ENCODE data around the gene ZBTB46. TPM values are rescaled to one million over a fixed set of nuclear protein-coding genes. Genes with fewer than 3 reads are reported as not detected.

ZBTB46 gene
- total RNA-seq, 2 experiments from 2014 or later, result 0.10 TPM; not detected in 1

- ChIA-PET POLR2A (no interaction called here), CTCF (no interaction called here)
- peaks cover 24% of the 10 kb centered on the region for H3K27me3 Mint-ChIP-seq (ENCODE audit: low read depth)
- H3K4me1 Mint-ChIP-seq (ENCODE audit: low read depth), result peaks cover 12% of the 10 kb centered on the region
- no peak for DNase-seq
- no peak for ATAC-seq
- no peaks in the 10 kb centered on the region for H3K36me3 Mint-ChIP-seq (ENCODE audit: low read depth)
- no peak overlapping the region for H3K4me3 Mint-ChIP-seq
- H3K27ac Mint-ChIP-seq, result no peak overlapping the region
- no peaks in the 10 kb centered on the region for H3K9me3 Mint-ChIP-seq (ENCODE audit: insufficient read depth)
These were observed 2.9 kb upstream of the ZBTB46 start for GRCh38 chr20:63833776-63834490.

GRCh38 chr20:63831993-63832686, 1.1 kb upstream of the ZBTB46 start:
- POLR2A ChIA-PET, result no interaction called here

GRCh38 chr20:63831646-63831992, 555 bp upstream of the ZBTB46 start:
- peak; percentile 10 for ATAC-seq

More at GRCh38 chr20:63831993-63832686, 1.1 kb upstream of the ZBTB46 start:
- Mint-ChIP-seq H3K4me1 (ENCODE audit: low read depth) (peaks cover 6% of the 10 kb centered on the region), H3K27ac (no peak overlapping the region), H3K36me3 (ENCODE audit: low read depth) (no peaks in the 10 kb centered on the region), H3K9me3 (ENCODE audit: insufficient read depth) (no peaks in the 10 kb centered on the region), H3K27me3 (ENCODE audit: low read depth) (peaks cover 36% of the 10 kb centered on the region), H3K4me3 (peak overlapping the region; percentile 38)
- DNase-seq (no peak), ATAC-seq (peak; percentile 17)
- CTCF ChIA-PET, result no interaction called here

DNA sequence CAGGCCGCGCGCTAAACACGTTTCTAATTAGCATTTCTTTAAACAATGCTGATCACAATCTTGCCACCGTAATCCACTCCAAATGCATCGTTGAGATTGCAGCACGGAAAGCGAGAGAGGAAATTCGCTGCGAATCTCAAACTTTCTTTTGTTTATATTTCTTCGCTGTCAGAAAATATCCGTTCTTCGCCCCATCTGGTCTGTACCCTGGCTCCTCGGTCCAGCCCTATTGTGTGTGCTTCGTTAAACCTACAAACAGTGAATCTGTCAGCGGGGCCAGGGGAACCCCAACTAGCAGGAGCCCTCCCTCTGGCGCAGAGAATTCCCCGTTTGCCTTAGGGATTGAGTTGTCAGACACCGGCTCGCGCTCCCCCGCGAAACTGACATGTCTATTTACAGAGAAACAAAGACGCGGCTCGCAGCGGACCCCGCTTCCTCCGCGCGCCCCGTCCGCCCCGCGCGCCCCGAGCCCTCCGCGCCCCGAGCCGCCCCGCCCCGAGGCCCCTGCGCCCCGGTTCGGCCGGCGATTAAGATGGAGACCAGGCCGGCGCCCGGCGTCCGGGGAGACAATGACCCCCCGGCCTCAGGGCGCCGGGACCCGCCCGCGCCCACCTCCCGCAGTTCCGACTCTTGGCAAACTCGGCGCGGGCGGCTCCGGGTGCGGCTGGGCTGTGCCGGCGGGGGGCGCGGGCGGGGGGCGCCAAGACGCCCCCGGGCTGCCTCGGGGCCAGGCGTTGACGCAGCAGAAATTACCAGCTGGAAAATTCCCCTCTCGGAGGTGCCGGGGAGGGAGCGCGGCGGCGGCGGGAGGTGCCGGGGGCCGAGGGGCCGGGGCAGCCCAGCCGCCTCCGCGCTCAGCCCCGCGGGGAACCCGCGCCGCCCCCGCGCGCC, 874 bp downstream of the ZBTB46 start:
- ChIA-PET CTCF (interaction anchor here (1.4 kb wide), 1 partner anchor 44 kb away, joined by 3 read pairs; no protein-coding TSS in a partner anchor), POLR2A (interaction anchor here (0.7 kb wide), 1 partner anchor 478 kb away, joined by 3 read pairs; no protein-coding TSS in a partner anchor)
- Mint-ChIP-seq H3K36me3 (ENCODE audit: low read depth) (no peaks in the 10 kb centered on the region), H3K27me3 (ENCODE audit: low read depth) (peaks cover 51% of the 10 kb centered on the region), H3K9me3 (ENCODE audit: insufficient read depth) (no peaks in the 10 kb centered on the region), H3K4me1 (ENCODE audit: low read depth) (peaks cover 6% of the 10 kb centered on the region), H3K27ac (no peak overlapping the region), H3K4me3 (peak overlapping the region; percentile 68)
- peak; percentile 10 for ATAC-seq
- DNase-seq, result no peak

More at GRCh38 chr20:63831646-63831992, 555 bp upstream of the ZBTB46 start:
- H3K9me3 Mint-ChIP-seq (ENCODE audit: insufficient read depth), result no peaks in the 10 kb centered on the region
- H3K36me3 Mint-ChIP-seq (ENCODE audit: low read depth), result no peaks in the 10 kb centered on the region
- H3K27ac Mint-ChIP-seq, result no peak overlapping the region
- no peak overlapping the region for H3K4me3 Mint-ChIP-seq
- DNase-seq, result no peak
- POLR2A ChIA-PET, result no interaction called here
- peaks cover 41% of the 10 kb centered on the region for H3K27me3 Mint-ChIP-seq (ENCODE audit: low read depth)
- CTCF ChIA-PET, result no interaction called here
- peaks cover 6% of the 10 kb centered on the region for H3K4me1 Mint-ChIP-seq (ENCODE audit: low read depth)

GRCh38 chr20:63829603-63829944, 1.5 kb downstream of the ZBTB46 start:
- Mint-ChIP-seq H3K27ac (no peak overlapping the region), H3K9me3 (ENCODE audit: insufficient read depth) (no peaks in the 10 kb centered on the region), H3K36me3 (ENCODE audit: low read depth) (no peaks in the 10 kb centered on the region), H3K4me1 (ENCODE audit: low read depth) (peaks cover 6% of the 10 kb centered on the region), H3K4me3 (peak overlapping the region; percentile 68), H3K27me3 (ENCODE audit: low read depth) (peaks cover 51% of the 10 kb centered on the region)
- POLR2A ChIA-PET, result interaction anchor here (0.7 kb wide), 1 partner anchor 478 kb away, joined by 3 read pairs; no protein-coding TSS in a partner anchor
- no peak for DNase-seq
- CTCF ChIA-PET, result interaction anchor here (1.4 kb wide), 1 partner anchor 43 kb away, joined by 3 read pairs; no protein-coding TSS in a partner anchor
- ATAC-seq, result no peak

GRCh38 chr20:63828951-63829350, 2.1 kb downstream of the ZBTB46 start:
- Mint-ChIP-seq H3K4me1 (ENCODE audit: low read depth) (peaks cover 6% of the 10 kb centered on the region), H3K27me3 (ENCODE audit: low read depth) (peaks cover 47% of the 10 kb centered on the region), H3K4me3 (no peak overlapping the region), H3K9me3 (ENCODE audit: insufficient read depth) (no peaks in the 10 kb centered on the region), H3K27ac (no peak overlapping the region), H3K36me3 (ENCODE audit: low read depth) (no peaks in the 10 kb centered on the region)
- ChIA-PET CTCF (no interaction called here), POLR2A (no interaction called here)
- no peak for ATAC-seq
- no peak for DNase-seq

- Mint-ChIP-seq H3K4me1 (ENCODE audit: low read depth) (peaks cover 6% of the 10 kb centered on the region), H3K27ac (no peak overlapping the region), H3K36me3 (ENCODE audit: low read depth) (no peaks in the 10 kb centered on the region), H3K27me3 (ENCODE audit: low read depth) (peaks cover 44% of the 10 kb centered on the region), H3K9me3 (ENCODE audit: insufficient read depth) (no peaks in the 10 kb centered on the region), H3K4me3 (no peak overlapping the region)
- CTCF ChIA-PET, result no interaction called here
- ATAC-seq (no peak), DNase-seq (no peak)
- POLR2A ChIA-PET, result no interaction called here
These were observed 2.5 kb downstream of the ZBTB46 start for GRCh38 chr20:63828545-63828944.

- Mint-ChIP-seq H3K9me3 (ENCODE audit: insufficient read depth) (no peaks in the 10 kb centered on the region), H3K36me3 (ENCODE audit: low read depth) (no peaks in the 10 kb centered on the region), H3K27ac (no peak overlapping the region), H3K27me3 (ENCODE audit: low read depth) (peaks cover 42% of the 10 kb centered on the region), H3K4me3 (no peak overlapping the region), H3K4me1 (ENCODE audit: low read depth) (peaks cover 6% of the 10 kb centered on the region)
- ChIA-PET CTCF (no interaction called here), POLR2A (no interaction called here)
- DNase-seq (no peak), ATAC-seq (no peak)
These were observed 2.9 kb downstream of the ZBTB46 start for GRCh38 chr20:63828124-63828523.

- ChIA-PET CTCF (no interaction called here), POLR2A (no interaction called here)
- Mint-ChIP-seq H3K36me3 (ENCODE audit: low read depth) (no peaks in the 10 kb centered on the region), H3K27me3 (ENCODE audit: low read depth) (peaks cover 42% of the 10 kb centered on the region), H3K4me1 (ENCODE audit: low read depth) (peaks cover 6% of the 10 kb centered on the region), H3K9me3 (ENCODE audit: insufficient read depth) (no peaks in the 10 kb centered on the region), H3K4me3 (no peak overlapping the region), H3K27ac (no peak overlapping the region)
- DNase-seq (no peak), ATAC-seq (no peak)
These were observed 4.3 kb downstream of the ZBTB46 start for GRCh38 chr20:63826753-63827152.

GRCh38 chr20:63825331-63826118, 5.5 kb downstream of the ZBTB46 start:
- no peak for DNase-seq
- H3K9me3 Mint-ChIP-seq (ENCODE audit: insufficient read depth), result no peaks in the 10 kb centered on the region
- ChIA-PET POLR2A (no interaction called here), CTCF (no interaction called here)
- peaks cover 43% of the 10 kb centered on the region for H3K27me3 Mint-ChIP-seq (ENCODE audit: low read depth)
- H3K4me3 Mint-ChIP-seq, result no peak overlapping the region
- H3K27ac Mint-ChIP-seq, result no peak overlapping the region
- no peaks in the 10 kb centered on the region for H3K36me3 Mint-ChIP-seq (ENCODE audit: low read depth)
- ATAC-seq, result no peak
- H3K4me1 Mint-ChIP-seq (ENCODE audit: low read depth), result peaks cover 6% of the 10 kb centered on the region

DNA sequence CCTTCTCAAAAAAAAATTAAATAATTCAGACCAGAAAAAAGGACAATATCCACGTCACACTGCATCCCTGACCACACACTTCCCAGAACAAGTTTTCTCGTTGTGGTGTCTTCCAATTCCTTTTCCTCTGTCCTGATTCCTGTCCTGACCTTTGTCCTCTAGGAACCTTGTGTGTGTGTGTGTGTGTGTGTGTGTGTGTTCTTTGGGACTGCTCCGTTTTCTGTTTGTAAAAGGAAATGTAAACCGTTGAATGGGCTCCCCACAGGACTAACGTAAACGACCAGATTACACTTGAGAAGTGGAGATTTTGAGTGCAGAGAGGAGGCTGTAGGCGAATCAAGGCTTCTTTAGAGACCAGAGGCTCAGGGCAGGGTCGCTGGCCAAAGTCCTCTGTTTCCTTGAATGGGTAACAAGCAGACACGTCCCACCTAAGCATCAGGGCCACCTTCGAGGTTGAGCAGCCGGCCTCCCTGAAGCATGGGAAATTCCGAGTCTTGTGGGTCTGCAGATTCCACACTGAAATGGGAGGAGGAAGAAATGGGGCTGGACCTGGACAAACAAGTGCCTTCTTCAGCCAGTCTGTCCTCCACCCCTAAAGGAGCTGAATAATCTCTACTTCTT, 7.3 kb downstream of the ZBTB46 start:
- CTCF ChIA-PET, result no interaction called here
- H3K4me1 Mint-ChIP-seq (ENCODE audit: low read depth), result no peaks in the 10 kb centered on the region

More for the DNA sequence above, 7.3 kb downstream of the ZBTB46 start:
- no peak overlapping the region for H3K4me3 Mint-ChIP-seq
- ATAC-seq, result no peak
- H3K9me3 Mint-ChIP-seq (ENCODE audit: insufficient read depth), result no peaks in the 10 kb centered on the region
- no peaks in the 10 kb centered on the region for H3K36me3 Mint-ChIP-seq (ENCODE audit: low read depth)
- no peak for DNase-seq
- H3K27ac Mint-ChIP-seq, result no peak overlapping the region
- POLR2A ChIA-PET, result no interaction called here
- peaks cover 29% of the 10 kb centered on the region for H3K27me3 Mint-ChIP-seq (ENCODE audit: low read depth)

Measured in activated CD8-positive, alpha-beta T cell treated with anti-CD3 and anti-CD28 coated beads, Interleukin-2, amount 10 ng/mL, durations not matched to agents 7 days and 5 days (primary cell).